HG02763 (cell line): ENCODE data around the gene ACTR2.
A peak's percentile ranks its signal among the peaks of the same experiment; 100 is the strongest.
"Not testable (repeated sequence)": the region's sequence is repeated elsewhere in the genome, so short reads cannot be mapped to it uniquely, and the experiment has no call there.

Experiments
- ATAC-seq: cut with Tn5 transposase; IDR thresholded peaks from one replicate; pipeline ENCODE4 v1.9.1; 2021; ENCODE audit warnings: mild to moderate bottlenecking, moderate library complexity; ENCODE audit not compliant: unreplicated experiment

Gene ACTR2

GRCh38 chr2:65311049-65311448 lies 83.4 kb downstream of the ACTR2 start:
- no peak for ATAC-seq

GRCh38 chr2:65311596-65311995 lies 84.0 kb downstream of the ACTR2 start:
- no peak for ATAC-seq

- no peak for ATAC-seq
Observed at GRCh38 chr2:65313126-65313953, 85.7 kb downstream of the ACTR2 start.

GRCh38 chr2:65313954-65314256 lies 86.3 kb downstream of the ACTR2 start:
- ATAC-seq: no peak

- ATAC-seq: no peak
Observed at GRCh38 chr2:65314801-65315441, 87.3 kb downstream of the ACTR2 start.

GRCh38 chr2:65316072-65316471 lies 88.4 kb downstream of the ACTR2 start:
- no peak for ATAC-seq

GRCh38 chr2:65317351-65317750 lies 89.7 kb downstream of the ACTR2 start:
- not testable (repeated sequence) for ATAC-seq

- ATAC-seq: no peak
Observed at GRCh38 chr2:65317841-65318240, 90.2 kb downstream of the ACTR2 start.

- ATAC-seq: no peak
Observed at GRCh38 chr2:65319072-65319673, 91.5 kb downstream of the ACTR2 start.

GRCh38 chr2:65319674-65320041 lies 92.0 kb downstream of the ACTR2 start:
- ATAC-seq: no peak

GRCh38 chr2:65320042-65320725 lies 92.6 kb downstream of the ACTR2 start:
- ATAC-seq: peak; percentile 54
